Sigmoid colon (tissue), 3 donors: ENCODE data around the gene CD226.

Source experiments
- CTCF ChIP-seq, 4 experiments: fragments of 450-650 bp in 3 of 4; fragments of 200-600 bp in 1 of 4; IDR thresholded peaks; one replicate each; pipeline ENCODE4 v1.5.1; 2016 to 2019; ENCODE audit warnings: antibody characterized with exemption in 4 of 4, mild to moderate bottlenecking in 3 of 4, moderate library complexity in 2 of 4
- POLR2A ChIP-seq, 2 donors: fragments of 450-650 bp; IDR thresholded peaks; one replicate each; pipeline ENCODE4 v1.6.1; 2016; ENCODE audit warnings: antibody characterized with exemption in 2 of 2, mild to moderate bottlenecking in 2 of 2, moderate library complexity in 2 of 2

GRCh38 chr18:69874058-69874457, 73.6 kb downstream of the CD226 start:
- TF ChIP-seq CTCF (IDR thresholded peaks at IDR 0.05) = no peak
- TF ChIP-seq POLR2A (IDR thresholded peaks at IDR 0.05) = no peak
